DMS153 treated with DMSO at 0.1 percent for 48 hours (cell line): ENCODE data around the gene ADAMTSL3.
"Not testable (repeated sequence)": the region's sequence is repeated elsewhere in the genome, so short reads cannot be mapped to it uniquely, and the experiment has no call there.

Experiments
- DNase-seq: peaks from one replicate; lab custom pipeline; 2025; ENCODE audit not compliant: unreplicated experiment; lab: John Stamatoyannopoulos, UW

Gene ADAMTSL3

GRCh38 chr15:84010246-84010645 lies 356.3 kb downstream of the ADAMTSL3 start:
- DNase-seq: no peak

- no peak for DNase-seq
Observed at GRCh38 chr15:84016371-84016770, 362.4 kb downstream of the ADAMTSL3 start.

DNA sequence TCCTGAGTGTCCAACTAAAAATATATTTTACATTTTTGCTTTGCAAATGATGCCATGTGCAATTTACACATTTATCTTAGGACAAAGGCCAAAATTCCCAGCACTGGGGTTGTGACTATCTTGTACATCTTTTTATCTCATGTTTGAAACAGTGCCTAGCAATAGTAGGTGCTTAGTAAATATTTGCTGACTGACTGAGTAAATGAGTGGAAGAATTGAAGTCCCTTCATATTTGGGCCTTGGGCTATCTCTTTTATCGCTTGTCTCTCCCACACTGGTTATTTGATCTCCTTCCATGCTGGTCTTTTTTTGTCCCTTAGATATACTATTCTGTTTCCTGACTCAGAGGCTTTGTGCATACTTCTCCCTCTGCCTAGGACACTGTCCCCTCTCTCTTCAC lies 368.6 kb downstream of the ADAMTSL3 start:
- DNase-seq: no peak

- no peak for DNase-seq
Observed at GRCh38 chr15:84023636-84024035, 369.7 kb downstream of the ADAMTSL3 start.

GRCh38 chr15:84033793-84034553 lies 380.1 kb downstream of the ADAMTSL3 start:
- no peak for DNase-seq

- no peak for DNase-seq
Observed at GRCh38 chr15:84034578-84035398, 380.9 kb downstream of the ADAMTSL3 start.

- DNase-seq: no peak
Observed at GRCh38 chr15:84035399-84035766, 381.5 kb downstream of the ADAMTSL3 start.

- DNase-seq: no peak
Observed at GRCh38 chr15:84037301-84037700, 383.4 kb downstream of the ADAMTSL3 start.

- not testable (repeated sequence) for DNase-seq
Observed at GRCh38 chr15:84042434-84043056, 388.6 kb downstream of the ADAMTSL3 start.

DNA sequence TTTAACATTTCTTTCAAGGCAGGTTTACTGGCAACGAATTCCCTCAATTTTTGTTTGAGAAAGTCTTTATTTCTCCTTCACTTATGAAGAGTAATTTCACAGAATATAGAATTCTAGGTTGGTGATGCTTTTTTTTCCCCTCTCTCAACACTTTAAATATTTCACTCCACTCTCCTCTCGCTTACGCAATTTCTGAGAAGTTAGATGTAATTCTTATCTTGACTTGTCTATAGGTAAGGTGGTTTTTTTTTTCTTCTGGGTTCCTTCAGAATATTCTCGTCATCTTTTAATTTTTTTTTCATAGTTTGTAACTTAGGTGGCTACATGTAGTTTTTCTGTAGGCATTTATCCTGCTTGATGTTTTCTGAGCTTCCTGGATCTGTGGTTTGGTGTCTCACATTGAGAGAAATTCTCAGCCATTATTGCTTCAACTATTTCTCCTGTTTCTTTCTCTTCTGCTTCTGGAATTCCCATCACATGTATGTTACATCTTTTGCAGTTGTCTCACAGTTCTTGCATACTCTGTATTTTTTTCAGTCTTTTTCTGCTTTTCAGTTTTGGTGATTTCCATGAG lies 392.2 kb downstream of the ADAMTSL3 start:
- DNase-seq: no peak

DNA sequence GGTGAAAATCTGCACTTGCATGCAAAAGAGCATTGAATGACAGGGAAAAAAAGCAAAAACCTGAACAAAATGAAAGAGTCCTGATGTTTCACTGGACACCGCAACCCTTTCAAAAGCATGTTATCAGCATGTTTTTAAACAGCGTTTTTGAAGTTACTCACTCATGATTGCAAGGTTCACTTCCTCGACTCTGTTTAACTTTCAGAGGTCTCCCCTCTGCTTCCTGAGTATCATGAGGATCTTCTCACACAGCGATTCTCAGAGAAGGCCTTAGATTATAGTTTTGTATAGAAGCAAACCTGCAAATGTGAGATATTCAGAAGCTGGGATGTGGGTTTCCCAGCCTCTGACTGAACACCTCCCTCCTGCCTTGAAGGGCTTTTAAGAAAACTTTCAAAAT lies 395.6 kb downstream of the ADAMTSL3 start:
- not testable (repeated sequence) for DNase-seq

DNA sequence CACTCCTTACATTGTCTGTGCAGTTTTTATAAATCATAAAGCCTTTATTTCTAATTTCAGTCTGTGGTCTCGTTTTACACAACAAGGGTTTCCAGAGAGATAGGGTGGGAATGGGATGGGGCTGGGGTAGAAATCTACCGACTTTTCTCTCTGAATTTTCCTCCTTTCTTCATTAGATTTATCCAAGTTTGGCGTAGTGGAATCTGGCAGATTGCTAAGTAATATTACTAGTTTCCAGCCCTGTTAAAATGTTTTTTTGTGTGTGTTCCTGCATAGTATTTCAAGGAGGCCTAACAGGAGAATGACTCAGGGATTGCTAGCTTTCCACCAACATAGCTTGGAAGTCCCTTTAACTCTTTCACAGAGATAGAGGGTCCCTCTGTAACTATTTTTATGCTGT lies 396.2 kb downstream of the ADAMTSL3 start:
- no peak for DNase-seq

GRCh38 chr15:84051146-84051545 lies 397.2 kb downstream of the ADAMTSL3 start:
- DNase-seq: not testable (repeated sequence)

DNA sequence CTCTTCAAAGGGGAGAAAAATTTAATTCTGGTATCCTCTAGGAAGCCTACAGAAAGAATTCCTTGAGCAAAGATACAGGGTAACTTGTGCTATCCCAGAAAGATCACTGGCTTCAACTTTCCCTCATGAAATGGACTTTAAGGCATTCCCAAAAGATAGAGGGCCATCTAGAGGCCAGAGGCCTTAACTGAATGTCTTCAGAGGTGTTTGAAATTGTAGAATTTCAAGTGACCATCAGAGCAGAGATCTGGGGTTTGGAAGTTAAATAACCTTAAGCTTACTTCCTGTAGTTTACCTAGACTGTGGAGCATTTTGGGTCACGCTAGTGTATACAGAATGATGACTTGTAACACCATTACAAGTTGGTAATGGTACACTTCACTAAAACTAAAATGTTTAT lies 400.6 kb downstream of the ADAMTSL3 start:
- not testable (repeated sequence) for DNase-seq

GRCh38 chr15:84057714-84058331 lies 403.9 kb downstream of the ADAMTSL3 start:
- no peak for DNase-seq

GRCh38 chr15:84063674-84064073 lies 409.8 kb downstream of the ADAMTSL3 start:
- not testable (repeated sequence) for DNase-seq

GRCh38 chr15:84068674-84069073 lies 414.8 kb downstream of the ADAMTSL3 start:
- not testable (repeated sequence) for DNase-seq

DNA sequence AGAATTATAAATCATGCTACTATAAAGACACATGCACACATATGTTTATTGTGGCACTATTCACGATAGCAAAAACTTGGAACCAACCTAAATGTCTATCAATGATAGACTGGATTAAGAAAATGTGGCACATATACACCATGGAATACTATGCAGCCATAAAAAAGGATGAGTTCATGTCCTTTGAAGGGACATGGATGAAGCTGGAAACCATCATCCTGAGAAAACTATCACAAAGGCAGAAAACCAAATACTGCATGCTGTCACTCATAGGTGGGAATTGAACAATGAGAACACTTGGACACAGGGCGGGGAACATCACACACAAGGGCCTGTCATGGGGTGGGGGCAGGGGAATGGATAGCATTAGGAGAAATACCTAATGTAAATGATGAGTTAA lies 424.1 kb downstream of the ADAMTSL3 start:
- not testable (repeated sequence) for DNase-seq

DNA sequence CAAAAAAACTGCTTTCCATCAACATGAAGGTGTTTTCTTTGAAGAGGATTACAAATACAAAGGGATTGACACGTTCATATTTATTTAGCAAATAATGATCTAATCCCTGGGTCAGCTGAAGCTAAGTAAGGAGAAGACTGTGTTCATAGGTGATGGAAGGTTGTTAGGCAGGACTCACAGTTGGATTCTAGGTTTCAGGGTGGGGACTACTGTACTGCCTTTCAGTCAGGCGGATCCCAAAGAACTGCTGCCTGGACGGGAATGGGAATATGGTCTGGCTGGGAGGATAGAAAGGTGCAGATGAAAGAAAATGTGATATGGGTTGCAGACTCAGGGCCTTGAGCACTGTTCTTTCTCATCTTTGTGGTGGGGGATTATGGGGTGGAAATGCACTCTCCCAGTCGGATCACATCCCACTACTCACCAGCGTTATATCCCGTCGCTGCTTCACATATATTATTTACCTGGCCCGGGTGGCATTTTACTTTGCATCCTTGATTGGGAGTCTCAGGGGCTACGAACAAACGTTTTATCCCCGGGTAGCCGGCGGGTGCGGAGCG lies 425.5 kb downstream of the ADAMTSL3 start:
- not testable (repeated sequence) for DNase-seq

GRCh38 chr15:84079885-84080777 lies 426.2 kb downstream of the ADAMTSL3 start:
- DNase-seq: peak; percentile 4
